PFSK-1 (cell line): ENCODE results near the gene ARID4A.

Source experiments
- FOXP2 ChIP-seq: optimal IDR thresholded peaks from 2 replicates; pipeline ENCODE3; 2011; ENCODE audit warnings: borderline replicate concordance, control low read depth, inconsistent platforms; ENCODE audit not compliant: insufficient read depth; ENCODE audit errors: extremely low read length, extremely low read depth
- POLR2AphosphoS5 ChIP-seq: IDR thresholded peaks from 2 replicates; pipeline ENCODE4 v1.6.1; 2012; ENCODE audit warnings: low read depth, mild to moderate bottlenecking, control low read depth, low read length, moderate library complexity
- SIN3A ChIP-seq: IDR thresholded peaks from 2 replicates; pipeline ENCODE4 v1.6.1; 2012; ENCODE audit warnings: mild to moderate bottlenecking, low read length, moderate library complexity, borderline replicate concordance; ENCODE audit not compliant: insufficient read depth
- TAF1 ChIP-seq: IDR thresholded peaks from 2 replicates; pipeline ENCODE4 v1.6.1; 2012; ENCODE audit warnings: low read length, control low read depth, borderline replicate concordance; ENCODE audit not compliant: insufficient read depth
- TF ChIP-seq, protein P1 (sequence below), 2 experiments: IDR thresholded peaks; 2 replicates each; pipeline versions ENCODE4 v1.6.1 to v1.8.0; 2011 to 2012; ENCODE audit warnings: low read depth in 2 of 2, low read length in 2 of 2, control low read depth in 1 of 2, inconsistent platforms in 1 of 2, mild to moderate bottlenecking in 1 of 2, moderate library complexity in 1 of 2; ENCODE audit not compliant: insufficient read depth in 1 of 2

The ARID4A gene

DNA sequence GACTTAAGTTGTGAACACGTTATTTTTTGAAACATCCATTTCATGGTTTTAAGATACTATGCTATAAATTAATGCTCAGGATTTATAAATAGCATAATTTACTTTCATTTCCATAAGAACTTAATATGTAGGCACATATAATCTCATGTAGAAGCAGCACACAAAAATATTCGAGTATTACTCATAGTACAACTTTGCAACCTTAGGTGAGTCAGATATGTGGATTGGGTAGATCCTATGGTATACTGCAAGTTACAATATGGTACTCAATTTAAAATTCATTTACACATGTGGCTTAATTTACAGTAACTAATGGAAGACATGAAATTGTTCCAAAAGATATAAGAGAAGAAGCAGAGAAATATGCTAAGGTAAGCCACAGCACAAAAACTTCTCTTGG lies 27.7 kb upstream of the ARID4A start:
- TF ChIP-seq POLR2AphosphoS5 = no peak
- TF ChIP-seq, protein P1, sequence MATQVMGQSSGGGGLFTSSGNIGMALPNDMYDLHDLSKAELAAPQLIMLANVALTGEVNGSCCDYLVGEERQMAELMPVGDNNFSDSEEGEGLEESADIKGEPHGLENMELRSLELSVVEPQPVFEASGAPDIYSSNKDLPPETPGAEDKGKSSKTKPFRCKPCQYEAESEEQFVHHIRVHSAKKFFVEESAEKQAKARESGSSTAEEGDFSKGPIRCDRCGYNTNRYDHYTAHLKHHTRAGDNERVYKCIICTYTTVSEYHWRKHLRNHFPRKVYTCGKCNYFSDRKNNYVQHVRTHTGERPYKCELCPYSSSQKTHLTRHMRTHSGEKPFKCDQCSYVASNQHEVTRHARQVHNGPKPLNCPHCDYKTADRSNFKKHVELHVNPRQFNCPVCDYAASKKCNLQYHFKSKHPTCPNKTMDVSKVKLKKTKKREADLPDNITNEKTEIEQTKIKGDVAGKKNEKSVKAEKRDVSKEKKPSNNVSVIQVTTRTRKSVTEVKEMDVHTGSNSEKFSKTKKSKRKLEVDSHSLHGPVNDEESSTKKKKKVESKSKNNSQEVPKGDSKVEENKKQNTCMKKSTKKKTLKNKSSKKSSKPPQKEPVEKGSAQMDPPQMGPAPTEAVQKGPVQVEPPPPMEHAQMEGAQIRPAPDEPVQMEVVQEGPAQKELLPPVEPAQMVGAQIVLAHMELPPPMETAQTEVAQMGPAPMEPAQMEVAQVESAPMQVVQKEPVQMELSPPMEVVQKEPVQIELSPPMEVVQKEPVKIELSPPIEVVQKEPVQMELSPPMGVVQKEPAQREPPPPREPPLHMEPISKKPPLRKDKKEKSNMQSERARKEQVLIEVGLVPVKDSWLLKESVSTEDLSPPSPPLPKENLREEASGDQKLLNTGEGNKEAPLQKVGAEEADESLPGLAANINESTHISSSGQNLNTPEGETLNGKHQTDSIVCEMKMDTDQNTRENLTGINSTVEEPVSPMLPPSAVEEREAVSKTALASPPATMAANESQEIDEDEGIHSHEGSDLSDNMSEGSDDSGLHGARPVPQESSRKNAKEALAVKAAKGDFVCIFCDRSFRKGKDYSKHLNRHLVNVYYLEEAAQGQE (IDR thresholded peaks at IDR 0.05; ENCODE audit: insufficient read depth in 1 of 2, low read depth in 2 of 2, low read length in 2 of 2) = no peak
- TF ChIP-seq FOXP2 = no peak
- no peak for TF ChIP-seq SIN3A
- no peak for TF ChIP-seq TAF1

DNA sequence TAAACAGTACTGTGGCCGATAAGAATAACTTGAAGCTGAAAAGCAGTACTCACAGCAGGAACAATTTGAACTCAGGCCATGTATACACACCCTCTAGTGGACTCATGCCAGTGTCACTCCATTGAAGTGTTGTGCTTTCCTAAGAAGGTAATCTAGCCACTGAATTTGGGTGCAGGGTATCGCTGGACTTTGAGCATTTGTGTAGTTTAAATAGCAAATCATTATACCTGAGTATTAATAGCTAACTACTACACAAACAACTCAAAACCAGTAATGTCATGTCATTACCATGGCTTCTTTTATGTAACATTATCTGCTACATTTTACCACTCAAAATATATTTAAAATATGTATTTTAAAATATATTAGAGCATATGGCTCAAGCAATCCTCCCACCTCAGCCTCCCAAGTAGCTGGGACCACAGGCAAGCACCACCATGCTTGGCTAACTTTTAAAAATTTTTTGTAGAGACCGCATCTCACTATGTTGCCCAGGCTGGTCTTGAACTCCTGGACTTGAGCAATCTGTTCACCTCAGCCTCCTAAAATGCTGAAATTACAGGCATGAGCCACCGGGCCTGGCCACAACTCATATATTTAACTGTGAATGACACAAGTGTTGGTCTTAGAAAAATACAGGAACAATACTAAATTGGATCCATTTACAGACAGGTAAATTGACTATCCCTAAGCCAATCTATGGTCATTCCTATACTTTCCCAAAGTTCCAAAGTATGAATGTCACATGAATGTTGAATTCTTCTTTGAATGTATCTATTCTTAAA lies 25.6 kb upstream of the ARID4A start:
- TF ChIP-seq SIN3A (no peak), FOXP2 (no peak), POLR2AphosphoS5 (no peak), TAF1 (no peak)
- TF ChIP-seq, protein P1 (IDR thresholded peaks at IDR 0.05; ENCODE audit: insufficient read depth in 1 of 2, low read depth in 2 of 2, low read length in 2 of 2) = no peak

DNA sequence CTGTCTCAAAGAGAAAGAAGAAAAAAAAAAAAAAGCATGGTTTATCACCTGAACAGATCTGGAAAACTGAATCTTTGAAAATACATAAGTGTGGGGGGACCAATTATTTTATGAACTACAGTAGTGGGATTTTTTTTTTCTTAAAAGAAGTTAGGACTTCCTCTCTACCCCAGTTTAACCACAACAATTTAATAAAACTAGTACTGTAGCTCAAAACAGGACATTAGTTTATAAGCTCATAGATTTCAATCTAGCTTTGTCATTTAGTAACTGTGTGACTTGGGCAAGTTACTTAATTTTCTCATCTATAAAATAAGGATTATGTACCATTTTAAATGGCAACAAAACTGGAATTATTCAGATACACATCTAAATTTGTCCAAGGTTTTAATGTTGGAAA lies 23.5 kb upstream of the ARID4A start:
- TF ChIP-seq FOXP2 = no peak
- TF ChIP-seq POLR2AphosphoS5 = no peak
- TF ChIP-seq, protein P1 (IDR thresholded peaks at IDR 0.05; ENCODE audit: insufficient read depth in 1 of 2, low read depth in 2 of 2, low read length in 2 of 2) = no peak
- TF ChIP-seq TAF1 = no peak
- no peak for TF ChIP-seq SIN3A

DNA sequence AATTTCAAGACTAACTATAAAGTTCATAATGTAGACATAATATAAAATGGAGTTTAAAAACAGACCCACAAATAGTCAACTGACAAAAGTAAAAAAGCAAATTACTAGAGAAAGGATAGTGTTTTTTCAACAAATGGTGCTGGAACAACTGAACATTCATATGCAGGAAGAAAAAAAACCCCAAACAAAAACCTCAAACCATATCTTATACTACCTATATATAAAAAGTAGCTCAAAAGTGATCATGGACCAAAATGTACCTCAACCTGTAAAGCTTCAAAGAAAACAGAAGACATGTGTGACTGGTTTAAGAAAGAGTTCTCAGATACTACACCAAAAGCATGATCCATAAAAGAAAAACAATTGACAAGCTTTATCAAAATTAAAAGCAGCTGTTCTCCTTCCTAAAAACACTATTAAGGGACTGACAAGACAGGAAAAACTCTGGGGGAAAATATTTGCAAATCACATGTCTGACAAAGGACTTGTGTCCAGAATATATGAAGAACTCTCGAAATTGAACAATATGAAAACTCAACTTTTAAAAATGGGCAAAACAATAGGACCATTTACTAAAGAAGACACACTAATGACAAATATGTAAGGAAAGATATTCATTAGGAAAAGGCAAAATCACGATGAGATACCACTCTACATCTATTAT lies 22.7 kb upstream of the ARID4A start:
- TF ChIP-seq TAF1 (no peak), POLR2AphosphoS5 (no peak), SIN3A (no peak), FOXP2 (no peak)
- TF ChIP-seq, protein P1 (IDR thresholded peaks at IDR 0.05; ENCODE audit: insufficient read depth in 1 of 2, low read depth in 2 of 2, low read length in 2 of 2) = no peak
